ENCODE measurements around the gene HORMAD2.

Gene HORMAD2

DNA sequence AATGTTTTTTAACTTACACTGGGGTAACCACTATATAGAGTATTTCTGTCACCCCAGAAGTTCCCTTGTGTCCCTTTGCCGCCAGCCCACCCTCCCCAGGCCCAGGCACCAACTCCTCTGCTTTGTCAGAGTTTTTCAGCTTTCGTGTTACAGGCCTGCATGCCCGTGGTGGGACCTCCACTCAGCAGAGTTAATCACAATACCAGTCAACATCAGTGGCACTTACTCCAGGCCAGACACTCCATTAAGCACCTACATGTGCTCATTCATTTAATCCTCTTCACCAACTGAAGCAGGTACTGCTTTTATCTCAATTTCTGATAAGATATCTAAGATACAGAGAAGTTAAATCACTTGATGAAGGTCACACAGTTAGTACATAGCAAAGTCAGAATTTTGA is 103.0 kb downstream of the HORMAD2 start:
- ChIA-PET CTCF (interaction anchor here (1.3 to 2.5 kb wide), 2 partner anchors 75 to 78 kb away, joined by 4 to 8 read pairs; no protein-coding TSS in a partner anchor), POLR2A (interaction anchor here (1.3 kb wide), 1 partner anchor 13 kb away, joined by 4 read pairs; no protein-coding TSS in a partner anchor)
- Histone ChIP-seq H3K36me3 (ENCODE audit: control insufficient read depth in 2 of 2, insufficient read depth in 1 of 2, low read length in 2 of 2) (no peaks in the 10 kb centered on the region), H3K4me3 (ENCODE audit: low read depth, low read length) (no peak overlapping the region), H3K4me1 (ENCODE audit: control insufficient read depth, insufficient read depth, low read length) (peaks cover 4% of the 10 kb centered on the region), H3K9me3 (ENCODE audit: control insufficient read depth, insufficient read depth, low read depth, low read length) (no peaks in the 10 kb centered on the region), H3K27ac (ENCODE audit: extremely low read depth, low read depth, low read length) (no peak overlapping the region)
- no peak for TF ChIP-seq ZNF433 (tag by site-specific recombination; IDR thresholded peaks at IDR 0.05; ENCODE audit: low read depth)
- no peak for TF ChIP-seq ZNF664 (tag by site-specific recombination; IDR thresholded peaks at IDR 0.05)
- TF ChIP-seq ZNF311 (tag by site-specific recombination; IDR thresholded peaks at IDR 0.05; ENCODE audit: borderline replicate concordance), result no peak
- TF ChIP-seq, protein P1, sequence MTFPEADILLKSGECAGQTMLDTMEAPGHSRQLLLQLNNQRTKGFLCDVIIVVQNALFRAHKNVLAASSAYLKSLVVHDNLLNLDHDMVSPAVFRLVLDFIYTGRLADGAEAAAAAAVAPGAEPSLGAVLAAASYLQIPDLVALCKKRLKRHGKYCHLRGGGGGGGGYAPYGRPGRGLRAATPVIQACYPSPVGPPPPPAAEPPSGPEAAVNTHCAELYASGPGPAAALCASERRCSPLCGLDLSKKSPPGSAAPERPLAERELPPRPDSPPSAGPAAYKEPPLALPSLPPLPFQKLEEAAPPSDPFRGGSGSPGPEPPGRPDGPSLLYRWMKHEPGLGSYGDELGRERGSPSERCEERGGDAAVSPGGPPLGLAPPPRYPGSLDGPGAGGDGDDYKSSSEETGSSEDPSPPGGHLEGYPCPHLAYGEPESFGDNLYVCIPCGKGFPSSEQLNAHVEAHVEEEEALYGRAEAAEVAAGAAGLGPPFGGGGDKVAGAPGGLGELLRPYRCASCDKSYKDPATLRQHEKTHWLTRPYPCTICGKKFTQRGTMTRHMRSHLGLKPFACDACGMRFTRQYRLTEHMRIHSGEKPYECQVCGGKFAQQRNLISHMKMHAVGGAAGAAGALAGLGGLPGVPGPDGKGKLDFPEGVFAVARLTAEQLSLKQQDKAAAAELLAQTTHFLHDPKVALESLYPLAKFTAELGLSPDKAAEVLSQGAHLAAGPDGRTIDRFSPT (tag by site-specific recombination; IDR thresholded peaks at IDR 0.05), result no peak
- no peak for TF ChIP-seq ZNF558 (tag by site-specific recombination; IDR thresholded peaks at IDR 0.05)
- no peak for TF ChIP-seq OVOL3 (tag by site-specific recombination; IDR thresholded peaks at IDR 0.05)
- TF ChIP-seq, protein P2, sequence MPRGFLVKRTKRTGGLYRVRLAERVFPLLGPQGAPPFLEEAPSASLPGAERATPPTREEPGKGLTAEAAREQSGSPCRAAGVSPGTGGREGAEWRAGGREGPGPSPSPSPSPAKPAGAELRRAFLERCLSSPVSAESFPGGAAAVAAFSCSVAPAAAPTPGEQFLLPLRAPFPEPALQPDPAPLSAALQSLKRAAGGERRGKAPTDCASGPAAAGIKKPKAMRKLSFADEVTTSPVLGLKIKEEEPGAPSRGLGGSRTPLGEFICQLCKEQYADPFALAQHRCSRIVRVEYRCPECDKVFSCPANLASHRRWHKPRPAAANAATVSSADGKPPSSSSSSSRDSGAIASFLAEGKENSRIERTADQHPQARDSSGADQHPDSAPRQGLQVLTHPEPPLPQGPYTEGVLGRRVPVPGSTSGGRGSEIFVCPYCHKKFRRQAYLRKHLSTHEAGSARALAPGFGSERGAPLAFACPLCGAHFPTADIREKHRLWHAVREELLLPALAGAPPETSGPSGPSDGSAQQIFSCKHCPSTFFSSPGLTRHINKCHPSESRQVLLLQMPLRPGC (tag by site-specific recombination; IDR thresholded peaks at IDR 0.05), result no peak
- no peak for TF ChIP-seq ZNF792 (tag by site-specific recombination; IDR thresholded peaks at IDR 0.05)
- TF ChIP-seq ZBTB21 (tag by site-specific recombination; IDR thresholded peaks at IDR 0.05), result no peak
- no peak for TF ChIP-seq ZNF660 (tag by site-specific recombination; IDR thresholded peaks at IDR 0.05)
- TF ChIP-seq GLI4 (tag by site-specific recombination; IDR thresholded peaks at IDR 0.05), result no peak
- no peak for TF ChIP-seq GLI2 (tag by site-specific recombination; IDR thresholded peaks at IDR 0.05; ENCODE audit: borderline replicate concordance, low read depth)
- TF ChIP-seq, protein P3, sequence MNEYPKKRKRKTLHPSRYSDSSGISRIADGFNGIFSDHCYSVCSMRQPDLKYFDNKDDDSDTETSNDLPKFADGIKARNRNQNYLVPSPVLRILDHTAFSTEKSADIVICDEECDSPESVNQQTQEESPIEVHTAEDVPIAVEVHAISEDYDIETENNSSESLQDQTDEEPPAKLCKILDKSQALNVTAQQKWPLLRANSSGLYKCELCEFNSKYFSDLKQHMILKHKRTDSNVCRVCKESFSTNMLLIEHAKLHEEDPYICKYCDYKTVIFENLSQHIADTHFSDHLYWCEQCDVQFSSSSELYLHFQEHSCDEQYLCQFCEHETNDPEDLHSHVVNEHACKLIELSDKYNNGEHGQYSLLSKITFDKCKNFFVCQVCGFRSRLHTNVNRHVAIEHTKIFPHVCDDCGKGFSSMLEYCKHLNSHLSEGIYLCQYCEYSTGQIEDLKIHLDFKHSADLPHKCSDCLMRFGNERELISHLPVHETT (tag by site-specific recombination; IDR thresholded peaks at IDR 0.05), result no peak
- no peak for TF ChIP-seq ZNF23 (tag by site-specific recombination; IDR thresholded peaks at IDR 0.05; ENCODE audit: borderline replicate concordance)
- TF ChIP-seq ZNF555 (tag by site-specific recombination; conservative IDR thresholded peaks at IDR 0.05), result no peak
- no peak for TF ChIP-seq ZNF248 (tag by site-specific recombination; IDR thresholded peaks at IDR 0.05)

DNA sequence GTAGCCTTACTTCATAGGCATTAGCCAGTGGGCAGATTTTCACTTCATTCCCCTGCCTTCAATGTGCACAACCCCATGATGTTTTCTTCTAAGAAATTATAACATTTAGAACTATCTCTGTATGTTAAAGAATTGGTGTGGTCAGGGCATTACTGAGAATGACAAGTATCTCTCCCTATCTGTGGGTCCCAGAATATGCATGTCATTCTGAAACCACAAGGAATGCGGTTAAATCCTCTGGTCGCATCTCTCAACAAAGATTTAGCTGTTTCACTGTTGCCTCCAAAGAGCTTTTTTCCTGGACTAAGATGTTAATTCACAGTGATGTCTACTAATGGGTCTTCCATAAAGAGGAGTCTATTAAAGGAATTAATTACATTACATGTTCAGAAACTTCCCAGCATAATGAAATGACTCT is 103.6 kb downstream of the HORMAD2 start:
- no peaks in the 10 kb centered on the region for H3K9me3 ChIP-seq (ENCODE audit: control insufficient read depth, insufficient read depth, low read depth, low read length)
- H3K4me1 ChIP-seq (ENCODE audit: control insufficient read depth, insufficient read depth, low read length), result peaks cover 4% of the 10 kb centered on the region
- H3K4me3 ChIP-seq (ENCODE audit: low read depth, low read length), result no peak overlapping the region
- ChIA-PET POLR2A (no interaction called here), CTCF (no interaction called here)
- no peaks in the 10 kb centered on the region for H3K36me3 ChIP-seq (ENCODE audit: control insufficient read depth in 2 of 2, insufficient read depth in 1 of 2, low read length in 2 of 2)
- H3K27ac ChIP-seq (ENCODE audit: extremely low read depth, low read depth, low read length), result no peak overlapping the region
- TF ChIP-seq ZNF169 (tag by site-specific recombination; IDR thresholded peaks at IDR 0.05), result no peak
- no peak for TF ChIP-seq ZNF239 (tag by site-specific recombination; IDR thresholded peaks at IDR 0.05)
- TF ChIP-seq, protein P4, sequence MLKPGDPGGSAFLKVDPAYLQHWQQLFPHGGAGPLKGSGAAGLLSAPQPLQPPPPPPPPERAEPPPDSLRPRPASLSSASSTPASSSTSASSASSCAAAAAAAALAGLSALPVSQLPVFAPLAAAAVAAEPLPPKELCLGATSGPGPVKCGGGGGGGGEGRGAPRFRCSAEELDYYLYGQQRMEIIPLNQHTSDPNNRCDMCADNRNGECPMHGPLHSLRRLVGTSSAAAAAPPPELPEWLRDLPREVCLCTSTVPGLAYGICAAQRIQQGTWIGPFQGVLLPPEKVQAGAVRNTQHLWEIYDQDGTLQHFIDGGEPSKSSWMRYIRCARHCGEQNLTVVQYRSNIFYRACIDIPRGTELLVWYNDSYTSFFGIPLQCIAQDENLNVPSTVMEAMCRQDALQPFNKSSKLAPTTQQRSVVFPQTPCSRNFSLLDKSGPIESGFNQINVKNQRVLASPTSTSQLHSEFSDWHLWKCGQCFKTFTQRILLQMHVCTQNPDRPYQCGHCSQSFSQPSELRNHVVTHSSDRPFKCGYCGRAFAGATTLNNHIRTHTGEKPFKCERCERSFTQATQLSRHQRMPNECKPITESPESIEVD (tag by site-specific recombination; IDR thresholded peaks at IDR 0.05), result no peak
- no peak for TF ChIP-seq ZNF211 (tag by site-specific recombination; IDR thresholded peaks at IDR 0.05; ENCODE audit: low read depth)
- no peak for TF ChIP-seq ZNF248 (tag by site-specific recombination; IDR thresholded peaks at IDR 0.05)
- TF ChIP-seq, protein P5, sequence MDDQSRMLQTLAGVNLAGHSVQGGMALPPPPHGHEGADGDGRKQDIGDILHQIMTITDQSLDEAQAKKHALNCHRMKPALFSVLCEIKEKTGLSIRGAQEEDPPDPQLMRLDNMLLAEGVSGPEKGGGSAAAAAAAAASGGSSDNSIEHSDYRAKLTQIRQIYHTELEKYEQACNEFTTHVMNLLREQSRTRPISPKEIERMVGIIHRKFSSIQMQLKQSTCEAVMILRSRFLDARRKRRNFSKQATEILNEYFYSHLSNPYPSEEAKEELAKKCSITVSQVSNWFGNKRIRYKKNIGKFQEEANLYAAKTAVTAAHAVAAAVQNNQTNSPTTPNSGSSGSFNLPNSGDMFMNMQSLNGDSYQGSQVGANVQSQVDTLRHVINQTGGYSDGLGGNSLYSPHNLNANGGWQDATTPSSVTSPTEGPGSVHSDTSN (CRISPR knock-in tag; IDR thresholded peaks at IDR 0.05), result no peak
- no peak for TF ChIP-seq KLF8 (tag by site-specific recombination; IDR thresholded peaks at IDR 0.05)
- TF ChIP-seq MEIS1 (CRISPR knock-in tag; IDR thresholded peaks at IDR 0.05; ENCODE audit: borderline replicate concordance), result no peak
- TF ChIP-seq, protein P6, sequence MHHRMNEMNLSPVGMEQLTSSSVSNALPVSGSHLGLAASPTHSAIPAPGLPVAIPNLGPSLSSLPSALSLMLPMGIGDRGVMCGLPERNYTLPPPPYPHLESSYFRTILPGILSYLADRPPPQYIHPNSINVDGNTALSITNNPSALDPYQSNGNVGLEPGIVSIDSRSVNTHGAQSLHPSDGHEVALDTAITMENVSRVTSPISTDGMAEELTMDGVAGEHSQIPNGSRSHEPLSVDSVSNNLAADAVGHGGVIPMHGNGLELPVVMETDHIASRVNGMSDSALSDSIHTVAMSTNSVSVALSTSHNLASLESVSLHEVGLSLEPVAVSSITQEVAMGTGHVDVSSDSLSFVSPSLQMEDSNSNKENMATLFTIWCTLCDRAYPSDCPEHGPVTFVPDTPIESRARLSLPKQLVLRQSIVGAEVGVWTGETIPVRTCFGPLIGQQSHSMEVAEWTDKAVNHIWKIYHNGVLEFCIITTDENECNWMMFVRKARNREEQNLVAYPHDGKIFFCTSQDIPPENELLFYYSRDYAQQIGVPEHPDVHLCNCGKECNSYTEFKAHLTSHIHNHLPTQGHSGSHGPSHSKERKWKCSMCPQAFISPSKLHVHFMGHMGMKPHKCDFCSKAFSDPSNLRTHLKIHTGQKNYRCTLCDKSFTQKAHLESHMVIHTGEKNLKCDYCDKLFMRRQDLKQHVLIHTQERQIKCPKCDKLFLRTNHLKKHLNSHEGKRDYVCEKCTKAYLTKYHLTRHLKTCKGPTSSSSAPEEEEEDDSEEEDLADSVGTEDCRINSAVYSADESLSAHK (tag by site-specific recombination; IDR thresholded peaks at IDR 0.05), result no peak
- TF ChIP-seq ZNF658 (tag by site-specific recombination; IDR thresholded peaks at IDR 0.05), result no peak
- TF ChIP-seq MYNN (tag by site-specific recombination; IDR thresholded peaks at IDR 0.05; ENCODE audit: borderline replicate concordance), result no peak
